Esophagus squamous epithelium (tissue), 5 donors: ENCODE results near the gene AZIN2. TPM values are rescaled to one million over a fixed set of nuclear protein-coding genes. Genes with fewer than 3 reads are reported as not detected.
"Not testable (repeated sequence)": the region's sequence is repeated elsewhere in the genome, so short reads cannot be mapped to it uniquely, and the experiment has no call there.

Experiments used
- DNase-seq: peaks from one replicate; lab custom pipeline; 2025; lab: John Stamatoyannopoulos, UW
- H3K27ac ChIP-seq, 4 donors: fragments of 200-600 bp; sonication (generic); one replicate each; pipeline ENCODE4 v1.5.1; 2016 to 2019; ENCODE audit warnings: mild to moderate bottlenecking in 1 of 4
- H3K27me3 ChIP-seq, 4 donors: fragments of 200-600 bp; sonication (generic); 1 replicate in 3 of 4; 2 replicates in 1 of 4; pipeline versions ENCODE4 v1.5.1 to v1.6.0; 2017 to 2021; ENCODE audit warnings: antibody characterized with exemption in 1 of 4
- H3K36me3 ChIP-seq, 3 donors: fragments of 200-600 bp; sonication (generic); one replicate each; pipeline ENCODE4 v1.5.1; 2016 to 2019
- H3K4me1 ChIP-seq, 3 donors: fragments of 200-600 bp; sonication (generic); one replicate each; pipeline ENCODE4 v1.5.1; 2017 to 2019
- H3K4me3 ChIP-seq, 4 donors: fragments of 200-600 bp; sonication (generic); 1 replicate in 3 of 4; 2 replicates in 1 of 4; pipeline ENCODE4 v1.5.1; 2016 to 2019; ENCODE audit warnings: mild to moderate bottlenecking in 2 of 4, moderate library complexity in 1 of 4
- H3K9me3 ChIP-seq, 3 donors: fragments of 200-600 bp; sonication (generic); one replicate each; pipeline ENCODE4 v1.5.1; 2016 to 2019
- POLR2A ChIP-seq, 4 donors: fragments of 450-650 bp; IDR thresholded peaks; one replicate each; pipeline ENCODE4 v1.6.1; 2017; ENCODE audit warnings: antibody characterized with exemption in 4 of 4, mild to moderate bottlenecking in 4 of 4, moderate library complexity in 3 of 4
- WGBS, 2 donors: methylation state at CpG; one replicate each; pipeline ENCODE4 v1.1.5; 2018; 5-methylcytosine and 5-hydroxymethylcytosine counted together
- intact Hi-C: fragments of 100-400 bp; cut with DNase I; formaldehyde crosslinking; loops from one replicate; pipeline ENCODE4 v1.15.0; 2022
- total RNA-seq, 4 donors: library from RNA; depleted of rRNA; stranded (reverse); fragments of >200 nt; gene quantifications; one replicate each; pipeline ENCODE4 v1.1.0, GENCODE V29; 2016
- TF ChIP-seq, protein P1 (sequence below), 6 experiments: fragments of 450-650 bp in 4 of 6; fragments of 200-600 bp in 2 of 6; sonication (generic) in 2 of 6; IDR thresholded peaks; one replicate each; pipeline ENCODE4 v1.5.1; 2016 to 2019; ENCODE audit warnings: antibody characterized with exemption in 6 of 6, mild to moderate bottlenecking in 4 of 6, moderate library complexity in 4 of 6
- donor health status: DM: yes; HTN: yes; CAD: no.

Gene AZIN2
- total RNA-seq, 4 donors from 2014 or later: 0.27 to 1.5 (median 0.61) TPM

GRCh38 chr1:33043267-33044092 lies 37.5 kb upstream of the AZIN2 start:
- Histone ChIP-seq H3K36me3 (no peaks in the 10 kb centered on the region), H3K4me3 (no peak overlapping the region), H3K4me1 (no peaks in the 10 kb centered on the region), H3K27ac (no peak overlapping the region), H3K9me3 (no peaks in the 10 kb centered on the region), H3K27me3 (no peaks in the 10 kb centered on the region)
- WGBS, 2 donors: 80 to 86% methylated on average over 8 of the region's 8 CpGs
- DNase-seq: no peak
- intact Hi-C loops: no loop called here
- TF ChIP-seq, protein P1, sequence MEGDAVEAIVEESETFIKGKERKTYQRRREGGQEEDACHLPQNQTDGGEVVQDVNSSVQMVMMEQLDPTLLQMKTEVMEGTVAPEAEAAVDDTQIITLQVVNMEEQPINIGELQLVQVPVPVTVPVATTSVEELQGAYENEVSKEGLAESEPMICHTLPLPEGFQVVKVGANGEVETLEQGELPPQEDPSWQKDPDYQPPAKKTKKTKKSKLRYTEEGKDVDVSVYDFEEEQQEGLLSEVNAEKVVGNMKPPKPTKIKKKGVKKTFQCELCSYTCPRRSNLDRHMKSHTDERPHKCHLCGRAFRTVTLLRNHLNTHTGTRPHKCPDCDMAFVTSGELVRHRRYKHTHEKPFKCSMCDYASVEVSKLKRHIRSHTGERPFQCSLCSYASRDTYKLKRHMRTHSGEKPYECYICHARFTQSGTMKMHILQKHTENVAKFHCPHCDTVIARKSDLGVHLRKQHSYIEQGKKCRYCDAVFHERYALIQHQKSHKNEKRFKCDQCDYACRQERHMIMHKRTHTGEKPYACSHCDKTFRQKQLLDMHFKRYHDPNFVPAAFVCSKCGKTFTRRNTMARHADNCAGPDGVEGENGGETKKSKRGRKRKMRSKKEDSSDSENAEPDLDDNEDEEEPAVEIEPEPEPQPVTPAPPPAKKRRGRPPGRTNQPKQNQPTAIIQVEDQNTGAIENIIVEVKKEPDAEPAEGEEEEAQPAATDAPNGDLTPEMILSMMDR (IDR thresholded peaks at IDR 0.05): no peak
- no peak for TF ChIP-seq POLR2A (IDR thresholded peaks at IDR 0.05)

DNA sequence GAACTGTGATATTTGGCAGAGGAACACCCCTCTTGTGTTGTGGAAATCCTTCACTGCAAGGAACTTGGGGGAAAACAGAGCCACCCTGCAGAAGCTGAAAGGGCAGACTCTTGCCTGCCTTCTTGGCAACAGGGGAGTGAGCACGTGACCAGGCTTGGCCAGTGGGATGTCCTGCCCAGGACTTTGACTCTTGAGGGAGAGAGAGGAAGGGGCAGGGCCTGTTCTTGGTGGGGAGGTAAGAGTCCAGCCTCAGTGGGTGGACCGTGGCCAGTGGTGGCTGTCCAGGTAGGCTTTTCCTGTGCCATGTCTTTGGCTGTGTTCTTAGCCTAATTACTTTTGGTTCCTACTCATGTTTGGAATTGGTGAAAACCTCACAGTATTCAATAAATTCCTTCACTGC lies 35.7 kb upstream of the AZIN2 start:
- H3K4me3 ChIP-seq: no peak overlapping the region
- 60% methylated on average over 2 of the region's 2 CpGs; no CpG with 5 or more reads in 1 of the 2 donors for WGBS, 2 donors
- H3K9me3 ChIP-seq: no peaks in the 10 kb centered on the region
- no peaks in the 10 kb centered on the region for H3K36me3 ChIP-seq
- H3K27me3 ChIP-seq: no peaks in the 10 kb centered on the region
- H3K27ac ChIP-seq: no peak overlapping the region
- intact Hi-C loops: no loop called here
- no peak for TF ChIP-seq POLR2A (IDR thresholded peaks at IDR 0.05)
- TF ChIP-seq, protein P1 (IDR thresholded peaks at IDR 0.05): no peak
- DNase-seq: no peak
- H3K4me1 ChIP-seq: no peaks in the 10 kb centered on the region

- Histone ChIP-seq H3K27ac (no peak overlapping the region), H3K4me3 (no peak overlapping the region), H3K36me3 (no peaks in the 10 kb centered on the region), H3K4me1 (peaks cover 0 to 5% (median 0%) of the 10 kb centered on the region in 3 donors), H3K27me3 (no peaks in the 10 kb centered on the region), H3K9me3 (no peaks in the 10 kb centered on the region)
- TF ChIP-seq POLR2A (IDR thresholded peaks at IDR 0.05): no peak
- TF ChIP-seq, protein P1 (IDR thresholded peaks at IDR 0.05): no peak
- 61 to 76% methylated on average over 6 of the region's 6 CpGs for WGBS, 2 donors
- intact Hi-C loops: no loop called here
- no peak for DNase-seq
Observed at GRCh38 chr1:33045814-33046213, 35.1 kb upstream of the AZIN2 start.

GRCh38 chr1:33046234-33046633 lies 34.7 kb upstream of the AZIN2 start:
- intact Hi-C loops, H3K4me1 ChIP-seq, H3K4me3 ChIP-seq, H3K9me3 ChIP-seq, H3K36me3 ChIP-seq, H3K27ac ChIP-seq, DNase-seq, H3K27me3 ChIP-seq: not testable (repeated sequence)
- 76% methylated on average over 4 of the region's 4 CpGs for WGBS, 2 donors

- WGBS, 2 donors: 89 to 97% methylated on average over 2 of the region's 2 CpGs
- H3K27me3 ChIP-seq: no peaks in the 10 kb centered on the region
- DNase-seq: no peak
- no peaks in the 10 kb centered on the region for H3K9me3 ChIP-seq
- peaks cover 0 to 6% (median 0%) of the 10 kb centered on the region in 3 donors for H3K4me1 ChIP-seq
- H3K36me3 ChIP-seq: no peaks in the 10 kb centered on the region
- intact Hi-C loops: no loop called here
- H3K4me3 ChIP-seq: no peak overlapping the region
- H3K27ac ChIP-seq: no peak overlapping the region
- TF ChIP-seq, protein P1 (IDR thresholded peaks at IDR 0.05): no peak
- no peak for TF ChIP-seq POLR2A (IDR thresholded peaks at IDR 0.05)
Observed at GRCh38 chr1:33047290-33047689, 33.7 kb upstream of the AZIN2 start.
